Trophoblast cell (in vitro differentiated cells and primary cell): Measurements from ENCODE around the gene HOXD3.

Experiments
- DNase-seq, 2 donors: peaks; one replicate each; pipeline ENCODE4 v3.0.0-alpha.2; 2016
- H2AFZ ChIP-seq: 2 replicates; pipeline ENCODE4 v1.6.1; 2013; ENCODE audit warnings: low read length, moderate library complexity, mild to moderate bottlenecking; ENCODE audit not compliant: insufficient read depth, poor library complexity
- H2AK5ac ChIP-seq: 2 replicates; pipeline ENCODE4 v1.6.1; 2013; ENCODE audit warnings: mild to moderate bottlenecking, low read length
- H2BK120ac ChIP-seq: 2 replicates; pipeline ENCODE4 v1.6.1; 2013; ENCODE audit warnings: low read length, mild to moderate bottlenecking, moderate library complexity; ENCODE audit not compliant: insufficient read depth, poor library complexity
- H2BK12ac ChIP-seq: 2 replicates; pipeline ENCODE4 v1.6.1; 2013; ENCODE audit warnings: mild to moderate bottlenecking, low read length, moderate library complexity
- H2BK5ac ChIP-seq: 2 replicates; pipeline ENCODE4 v1.6.1; 2013; ENCODE audit warnings: low read length, low read depth, moderate library complexity, mild to moderate bottlenecking; ENCODE audit not compliant: poor library complexity
- H3K14ac ChIP-seq: 2 replicates; pipeline ENCODE4 v1.6.1; 2013; ENCODE audit warnings: mild to moderate bottlenecking, low read length
- H3K18ac ChIP-seq: 2 replicates; pipeline ENCODE4 v1.6.1; 2013; ENCODE audit warnings: mild to moderate bottlenecking, low read length
- H3K23ac ChIP-seq: 2 replicates; pipeline ENCODE4 v1.6.1; 2013; ENCODE audit warnings: low read length
- H3K27ac ChIP-seq: 2 replicates; pipeline ENCODE4 v1.5.1; 2013; ENCODE audit warnings: low read depth, mild to moderate bottlenecking, inconsistent platforms, low read length, moderate library complexity
- H3K27me3 ChIP-seq: 2 replicates; pipeline ENCODE4 v1.6.1; 2013; ENCODE audit warnings: inconsistent platforms, mild to moderate bottlenecking, low read length, moderate library complexity; ENCODE audit not compliant: insufficient read depth
- H3K36me3 ChIP-seq, 2 experiments: 1 replicate in 1 of 2; 2 replicates in 1 of 2; pipeline ENCODE4 v1.6.1; 2013; ENCODE audit warnings: low read length in 2 of 2, mild to moderate bottlenecking in 2 of 2, moderate library complexity in 1 of 2; ENCODE audit not compliant: insufficient read depth in 2 of 2, control insufficient read depth in 1 of 2
- H3K4ac ChIP-seq: 2 replicates; pipeline ENCODE4 v1.6.1; 2013; ENCODE audit warnings: low read depth, mild to moderate bottlenecking, low read length, moderate library complexity
- H3K4me1 ChIP-seq, 2 experiments: 1 replicate in 1 of 2; 2 replicates in 1 of 2; pipeline ENCODE4 v1.6.1; 2013; ENCODE audit warnings: low read length in 2 of 2, mild to moderate bottlenecking in 2 of 2, moderate library complexity in 1 of 2; ENCODE audit not compliant: insufficient read depth in 2 of 2, control insufficient read depth in 1 of 2
- H3K4me2 ChIP-seq: 2 replicates; pipeline ENCODE4 v1.6.1; 2013; ENCODE audit warnings: inconsistent platforms, mild to moderate bottlenecking, low read length, moderate library complexity
- H3K4me3 ChIP-seq: 2 replicates; pipeline ENCODE4 v1.5.1; 2013; ENCODE audit warnings: mild to moderate bottlenecking, low read depth, low read length, inconsistent platforms
- H3K79me1 ChIP-seq: one replicate; pipeline ENCODE4 v1.6.1; 2013; ENCODE audit warnings: low read length
- H3K79me2 ChIP-seq: 2 replicates; pipeline ENCODE4 v1.6.1; 2013; ENCODE audit warnings: low read length, mild to moderate bottlenecking; ENCODE audit not compliant: control insufficient read depth, insufficient read depth, poor library complexity
- H3K9ac ChIP-seq: 2 replicates; pipeline ENCODE4 v1.6.1; 2013; ENCODE audit warnings: mild to moderate bottlenecking, low read length
- H3K9me3 ChIP-seq: 2 replicates; pipeline ENCODE4 v1.6.1; 2013; ENCODE audit warnings: low read depth, mild to moderate bottlenecking, control low read depth, inconsistent platforms, low read length; ENCODE audit not compliant: insufficient read depth
- H4K12ac ChIP-seq: 2 replicates; pipeline ENCODE4 v1.6.1; 2013; ENCODE audit warnings: low read depth, mild to moderate bottlenecking, low read length, moderate library complexity
- H4K8ac ChIP-seq: 2 replicates; pipeline ENCODE4 v1.6.1; 2013; ENCODE audit warnings: low read depth, mild to moderate bottlenecking, low read length, moderate library complexity
- H4K91ac ChIP-seq: one replicate; pipeline ENCODE4 v1.6.1; 2013; ENCODE audit warnings: low read depth, mild to moderate bottlenecking, low read length, moderate library complexity
- WGBS: extraction: QIAGEN DNeasy Blood & Tissue Kit; methylation state at CpG from one replicate; pipeline ENCODE4 v1.1.7; 2013; ENCODE audit warnings: missing lambda C conversion rate; ENCODE audit not compliant: insufficient read length, insufficient coverage; ENCODE audit errors: extremely low coverage; 5-methylcytosine and 5-hydroxymethylcytosine counted together

Gene HOXD3

DNA sequence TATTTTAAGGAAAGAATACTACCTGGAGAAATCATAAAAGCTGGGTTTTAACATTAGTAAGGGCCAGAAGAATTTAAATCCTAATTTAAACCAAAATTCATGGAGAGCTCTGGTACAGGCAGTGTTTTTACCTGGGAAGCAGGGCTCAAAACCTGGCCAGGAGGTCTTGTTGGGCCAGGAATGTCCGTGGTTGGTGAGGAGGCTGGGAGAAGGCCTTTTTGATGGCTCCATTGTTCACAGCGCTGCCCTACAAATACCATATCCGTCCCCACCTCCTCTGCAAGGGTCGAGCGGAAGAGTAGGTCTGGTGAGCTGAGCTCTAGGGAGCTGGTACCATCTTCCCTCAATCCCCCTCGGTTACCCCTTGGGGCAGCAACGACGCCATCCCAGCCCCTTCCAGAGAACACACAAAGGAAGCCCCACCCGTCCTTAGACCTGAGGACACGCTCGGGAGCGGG lies 20.5 kb downstream of the HOXD3 start:
- H2BK5ac ChIP-seq: no peak overlapping the region
- H4K12ac ChIP-seq: no peak overlapping the region
- no CpG with 5 or more reads among the region's 12 CpGs for WGBS

DNA sequence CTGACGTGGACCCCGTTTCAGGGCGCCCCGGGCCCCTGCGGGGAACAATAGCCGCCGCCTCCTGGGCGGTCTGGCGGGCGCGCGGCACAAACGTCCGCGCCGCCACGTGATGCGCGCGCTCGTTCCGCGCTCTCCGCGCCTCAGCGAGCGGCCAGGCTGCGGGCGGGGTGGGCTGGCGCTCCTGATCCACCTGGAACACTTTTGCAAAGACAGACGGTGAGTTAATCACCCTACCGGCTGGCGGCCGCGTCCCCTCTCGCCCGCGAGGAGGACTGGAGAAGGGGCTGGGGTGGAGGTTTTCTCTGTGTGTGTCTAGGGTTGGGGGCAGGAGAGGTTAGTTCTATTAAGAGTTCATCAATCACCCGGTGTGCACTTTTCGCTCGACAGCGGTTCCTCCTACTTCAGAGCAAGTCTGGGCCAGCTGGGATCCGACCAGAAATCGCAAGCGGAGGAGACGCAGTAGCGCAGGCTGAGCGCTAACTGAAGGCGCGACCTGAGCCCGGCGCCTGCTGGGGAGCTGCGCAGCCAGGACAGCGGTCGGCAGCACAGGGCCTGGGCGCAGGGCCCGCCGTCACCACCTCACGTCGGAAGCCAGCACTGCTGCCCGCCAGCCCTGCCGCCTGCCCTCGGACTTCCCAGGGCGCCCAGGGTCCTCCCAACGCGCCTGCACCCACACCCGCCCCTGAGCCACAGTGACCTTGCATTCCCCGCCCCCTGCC lies 21.1 kb downstream of the HOXD3 start:
- H4K12ac ChIP-seq: no peak overlapping the region
- H2BK12ac ChIP-seq: no peak overlapping the region
- H2BK5ac ChIP-seq: no peak overlapping the region
- no peak overlapping the region for H3K27ac ChIP-seq
- H2AFZ ChIP-seq: no peak overlapping the region
- H3K4me2 ChIP-seq: peak overlapping the region; percentile 65
- H4K91ac ChIP-seq: no peak overlapping the region
- no peak overlapping the region for H3K18ac ChIP-seq
- no peak overlapping the region for H4K8ac ChIP-seq
- H3K4ac ChIP-seq: no peak overlapping the region
- H3K4me3 ChIP-seq: no peak overlapping the region
- H3K9ac ChIP-seq: no peak overlapping the region
- no peak overlapping the region for H2BK120ac ChIP-seq
- H3K27me3 ChIP-seq: peaks cover 72% of the 10 kb centered on the region
- H3K36me3 ChIP-seq: no peaks in the 10 kb centered on the region
- no peaks in the 10 kb centered on the region for H3K79me1 ChIP-seq
- H3K4me1 ChIP-seq: peaks cover 3 to 11% of the 10 kb centered on the region in 2 experiments
- WGBS: no CpG with 5 or more reads among the region's 68 CpGs
- H3K14ac ChIP-seq: no peak overlapping the region
- peaks cover 7% of the 10 kb centered on the region for H3K9me3 ChIP-seq
- H3K23ac ChIP-seq: no peak overlapping the region
- H3K79me2 ChIP-seq: no peaks in the 10 kb centered on the region
- H2AK5ac ChIP-seq: no peak overlapping the region
- peak in 1 of 2 donors; percentile 2 for DNase-seq

More for the DNA sequence above, 20.5 kb downstream of the HOXD3 start:
- H3K4me1 ChIP-seq: peaks cover 3 to 11% of the 10 kb centered on the region in 2 experiments
- no peak overlapping the region for H3K14ac ChIP-seq
- no peaks in the 10 kb centered on the region for H3K79me2 ChIP-seq
- H3K27ac ChIP-seq: no peak overlapping the region
- H2AK5ac ChIP-seq: no peak overlapping the region
- H3K36me3 ChIP-seq: no peaks in the 10 kb centered on the region
- H3K79me1 ChIP-seq: no peaks in the 10 kb centered on the region
- no peak overlapping the region for H2BK12ac ChIP-seq
- no peak overlapping the region for H4K91ac ChIP-seq
- H3K4ac ChIP-seq: no peak overlapping the region
- H3K4me2 ChIP-seq: peak overlapping the region; percentile 65
- no peak overlapping the region for H3K9ac ChIP-seq
- H3K4me3 ChIP-seq: no peak overlapping the region
- no peak for DNase-seq
- peaks cover 72% of the 10 kb centered on the region for H3K27me3 ChIP-seq
- H2AFZ ChIP-seq: no peak overlapping the region
- H3K9me3 ChIP-seq: peaks cover 7% of the 10 kb centered on the region
- H3K18ac ChIP-seq: no peak overlapping the region
- H3K23ac ChIP-seq: no peak overlapping the region
- H4K8ac ChIP-seq: no peak overlapping the region
- H2BK120ac ChIP-seq: no peak overlapping the region

DNA sequence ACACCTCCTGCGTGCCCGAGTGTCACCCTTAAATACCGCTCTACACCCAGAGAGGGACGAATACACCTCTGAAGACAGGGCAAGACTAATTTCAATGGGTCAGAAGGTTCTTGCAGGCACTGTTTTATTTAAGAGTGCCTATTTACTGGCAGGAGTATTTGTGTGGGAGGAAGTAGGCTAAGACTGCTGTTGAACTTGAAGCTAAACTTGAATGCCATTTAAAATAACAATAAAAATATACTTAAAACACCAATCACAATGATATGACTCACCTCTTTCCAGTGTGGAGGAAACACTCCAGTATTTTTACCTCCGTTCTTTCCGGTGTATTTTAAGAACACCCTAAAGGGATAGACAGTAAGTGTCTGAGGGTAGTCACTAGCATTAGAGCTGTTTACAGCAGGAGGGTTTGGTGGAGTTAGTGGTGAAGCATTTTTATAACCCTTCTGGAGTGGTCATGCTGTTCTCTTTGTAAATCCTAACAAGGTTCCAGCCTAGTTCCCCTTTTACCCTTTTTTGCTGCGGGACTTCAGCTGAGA lies 21.7 kb downstream of the HOXD3 start:
- Histone ChIP-seq H4K8ac (no peak overlapping the region), H3K18ac (no peak overlapping the region), H3K4me2 (no peak overlapping the region), H3K79me2 (no peaks in the 10 kb centered on the region), H2BK5ac (no peak overlapping the region), H2BK120ac (no peak overlapping the region), H2AK5ac (no peak overlapping the region), H3K4ac (no peak overlapping the region), H2AFZ (no peak overlapping the region), H3K27ac (no peak overlapping the region), H3K79me1 (no peaks in the 10 kb centered on the region), H3K23ac (no peak overlapping the region), H3K36me3 (no peaks in the 10 kb centered on the region), H3K4me3 (no peak overlapping the region), H2BK12ac (no peak overlapping the region), H4K91ac (no peak overlapping the region), H3K9ac (no peak overlapping the region), H3K14ac (no peak overlapping the region), H3K9me3 (peaks cover 7% of the 10 kb centered on the region), H4K12ac (no peak overlapping the region), H3K27me3 (peaks cover 74% of the 10 kb centered on the region), H3K4me1 (peaks cover 3 to 11% of the 10 kb centered on the region in 2 experiments)
- no peak for DNase-seq
- no CpG with 5 or more reads among the region's 7 CpGs for WGBS

DNA sequence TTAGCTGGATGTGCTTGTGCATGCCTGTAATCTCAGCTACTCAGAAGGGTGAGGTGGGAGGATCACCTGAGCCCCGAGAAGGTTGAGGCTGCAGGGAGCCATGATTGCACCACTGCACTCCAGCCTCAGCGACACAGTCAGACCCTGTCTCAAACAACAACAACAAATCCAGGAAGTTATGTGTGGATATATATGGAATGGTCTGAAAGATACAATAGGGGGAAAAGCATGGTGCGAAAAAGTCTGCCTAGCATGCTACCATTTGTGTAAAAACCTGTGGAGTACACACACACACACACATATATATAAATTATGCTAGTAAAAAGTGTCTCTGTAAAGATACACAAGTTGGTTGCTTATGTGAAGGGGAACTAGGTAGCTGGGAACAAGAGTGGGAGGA lies 24.4 kb downstream of the HOXD3 start:
- Histone ChIP-seq H3K4ac (no peak overlapping the region), H3K4me3 (no peak overlapping the region), H2BK12ac (no peak overlapping the region), H4K91ac (no peak overlapping the region), H3K14ac (no peak overlapping the region), H3K4me2 (no peak overlapping the region), H3K79me1 (no peaks in the 10 kb centered on the region), H3K18ac (no peak overlapping the region), H3K23ac (no peak overlapping the region), H3K36me3 (no peaks in the 10 kb centered on the region), H3K27ac (no peak overlapping the region), H4K12ac (no peak overlapping the region), H4K8ac (no peak overlapping the region), H3K27me3 (peaks cover 56% of the 10 kb centered on the region), H3K9ac (no peak overlapping the region), H2AK5ac (no peak overlapping the region), H2BK120ac (no peak overlapping the region), H2AFZ (no peak overlapping the region), H3K79me2 (no peaks in the 10 kb centered on the region), H2BK5ac (no peak overlapping the region), H3K4me1 (peaks cover 3 to 9% of the 10 kb centered on the region in 2 experiments), H3K9me3 (peaks cover 3% of the 10 kb centered on the region)
- WGBS: no CpG with 5 or more reads among the region's 3 CpGs
- no peak for DNase-seq
